BLaER1 (cell line): ENCODE results near the gene UNC13C.

ENCODE experiments used
- H3K27ac ChIP-seq: shearing (Covaris generic); formaldehyde crosslinking; 2 replicates; pipeline ENCODE4 v1.8.1; 2022
- H3K27me3 ChIP-seq: shearing (Covaris generic); formaldehyde crosslinking; 2 replicates; pipeline ENCODE4 v1.8.1; 2022
- H3K36me3 ChIP-seq: shearing (Covaris generic); formaldehyde crosslinking; 2 replicates; pipeline ENCODE4 v1.8.1; 2022
- H3K4me1 ChIP-seq: shearing (Covaris generic); formaldehyde crosslinking; 2 replicates; pipeline ENCODE4 v1.8.1; 2022
- H3K4me2 ChIP-seq: shearing (Covaris generic); formaldehyde crosslinking; 2 replicates; pipeline ENCODE4 v1.8.1; 2022
- H3K4me3 ChIP-seq: shearing (Covaris generic); formaldehyde crosslinking; 2 replicates; pipeline ENCODE4 v1.8.1; 2022
- H3K9ac ChIP-seq: shearing (Covaris generic); formaldehyde crosslinking; 2 replicates; pipeline ENCODE4 v1.8.1; 2022
- H3K9me3 ChIP-seq: shearing (Covaris generic); formaldehyde crosslinking; 2 replicates; pipeline ENCODE4 v1.8.1; 2022
- H4K20me1 ChIP-seq: shearing (Covaris generic); formaldehyde crosslinking; 2 replicates; pipeline ENCODE4 v1.8.1; 2022
- Cebpa-rat ChIP-seq: shearing (Covaris generic); IDR thresholded peaks from 2 replicates; pipeline ENCODE4 v1.8.1; 2022

Gene UNC13C

GRCh38 chr15:54528021-54528420 is 549.8 kb downstream of the UNC13C start:
- Histone ChIP-seq H3K9me3 (no peaks in the 10 kb centered on the region), H3K36me3 (no peaks in the 10 kb centered on the region), H3K9ac (no peak overlapping the region), H3K4me3 (no peak overlapping the region), H3K27me3 (no peaks in the 10 kb centered on the region), H3K4me2 (no peak overlapping the region), H3K4me1 (no peaks in the 10 kb centered on the region), H3K27ac (no peak overlapping the region), H4K20me1 (no peaks in the 10 kb centered on the region)
- TF ChIP-seq Cebpa-rat = no peak

DNA sequence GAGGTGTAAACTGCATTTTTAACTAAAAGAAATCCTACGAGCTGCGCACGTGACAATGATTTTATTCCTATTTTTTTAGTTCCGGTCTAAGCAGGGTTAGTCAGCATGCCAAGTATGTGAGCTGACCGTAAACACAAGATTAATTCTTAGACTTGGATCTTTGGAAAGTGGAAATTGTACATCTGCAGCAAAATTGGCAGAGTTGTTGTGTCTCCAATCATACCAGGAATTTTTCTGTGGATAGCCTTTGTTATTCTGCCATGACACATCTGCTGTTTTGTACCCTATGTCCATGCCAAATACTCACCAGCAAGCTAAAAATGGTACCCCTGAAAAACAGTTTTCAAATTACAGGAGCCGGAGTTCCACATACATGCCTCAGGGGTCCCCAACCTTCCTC is 562.5 kb downstream of the UNC13C start:
- Histone ChIP-seq H3K27ac (no peak overlapping the region), H3K9ac (no peak overlapping the region), H3K4me2 (no peak overlapping the region), H3K27me3 (no peaks in the 10 kb centered on the region), H3K36me3 (no peaks in the 10 kb centered on the region), H4K20me1 (no peaks in the 10 kb centered on the region), H3K4me1 (no peaks in the 10 kb centered on the region), H3K4me3 (no peak overlapping the region), H3K9me3 (peaks cover 14% of the 10 kb centered on the region)
- TF ChIP-seq Cebpa-rat = no peak

DNA sequence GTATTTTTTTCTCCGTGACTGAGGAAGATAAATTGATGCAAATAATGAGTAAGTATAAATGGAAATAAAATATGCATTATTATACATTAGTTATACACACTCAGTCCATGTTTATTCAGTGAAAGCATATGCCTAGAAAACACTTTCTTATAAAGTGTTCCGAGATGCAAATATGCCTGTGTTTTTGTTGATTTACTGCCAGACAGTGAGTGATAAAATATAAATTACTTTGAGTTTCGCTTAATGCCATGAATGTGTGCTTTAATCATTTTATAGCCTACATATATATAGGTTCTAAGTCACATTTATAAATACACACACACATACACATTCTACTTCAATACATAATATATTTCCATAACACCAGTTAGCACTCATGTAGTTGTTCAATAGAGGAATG is 569.2 kb downstream of the UNC13C start:
- Histone ChIP-seq H3K4me3 (no peak overlapping the region), H3K27me3 (no peaks in the 10 kb centered on the region)
- no peak for TF ChIP-seq Cebpa-rat

GRCh38 chr15:54550954-54551353 is 572.7 kb downstream of the UNC13C start:
- Histone ChIP-seq H3K4me2 (no peak overlapping the region), H3K9ac (no peak overlapping the region), H4K20me1 (no peaks in the 10 kb centered on the region), H3K4me3 (no peak overlapping the region), H3K4me1 (peaks cover 4% of the 10 kb centered on the region; the same call in 1 of the 2 replicates), H3K27me3 (no peaks in the 10 kb centered on the region), H3K36me3 (no peaks in the 10 kb centered on the region), H3K9me3 (no peaks in the 10 kb centered on the region), H3K27ac (no peak overlapping the region)
- no peak for TF ChIP-seq Cebpa-rat

More for the DNA sequence above, 569.2 kb downstream of the UNC13C start:
- Histone ChIP-seq H4K20me1 (no peaks in the 10 kb centered on the region), H3K36me3 (no peaks in the 10 kb centered on the region), H3K27ac (no peak overlapping the region), H3K9me3 (no peaks in the 10 kb centered on the region), H3K9ac (no peak overlapping the region), H3K4me2 (no peak overlapping the region), H3K4me1 (peaks cover 4% of the 10 kb centered on the region; the same call in 1 of the 2 replicates)

- H3K27me3 ChIP-seq = no peaks in the 10 kb centered on the region
- H3K4me3 ChIP-seq = no peak overlapping the region
- no peak overlapping the region for H3K4me2 ChIP-seq
- H3K9me3 ChIP-seq = no peaks in the 10 kb centered on the region
- H4K20me1 ChIP-seq = no peaks in the 10 kb centered on the region
- no peak overlapping the region for H3K9ac ChIP-seq
- H3K27ac ChIP-seq = no peak overlapping the region
- no peaks in the 10 kb centered on the region for H3K4me1 ChIP-seq
- TF ChIP-seq Cebpa-rat = no peak
- H3K36me3 ChIP-seq = no peaks in the 10 kb centered on the region
These were observed 578.0 kb downstream of the UNC13C start for GRCh38 chr15:54556231-54556630.

GRCh38 chr15:54559405-54560069 is 581.3 kb downstream of the UNC13C start:
- Histone ChIP-seq H3K36me3 (no peaks in the 10 kb centered on the region), H3K4me1 (no peaks in the 10 kb centered on the region)

DNA sequence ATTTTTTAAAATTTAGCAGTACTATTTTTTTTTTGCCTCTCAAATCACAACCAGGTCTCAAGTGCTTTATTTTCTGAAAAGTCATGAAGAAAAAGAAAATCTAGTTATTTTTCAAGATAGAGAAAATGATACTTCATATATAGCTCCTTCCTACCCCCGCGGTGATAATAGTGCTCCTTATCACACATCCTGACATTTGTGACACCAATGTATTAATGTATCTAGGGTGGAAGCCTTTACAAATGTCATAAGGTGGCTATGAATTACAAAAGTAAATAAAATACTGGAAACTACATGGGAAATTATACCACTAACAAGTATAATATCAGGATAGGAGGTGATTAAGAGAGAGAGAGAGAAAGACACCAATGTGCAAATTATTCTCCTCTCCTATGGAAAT is 582.2 kb downstream of the UNC13C start:
- no peak overlapping the region for H3K4me3 ChIP-seq
- H3K4me2 ChIP-seq = no peak overlapping the region
- no peak overlapping the region for H3K9ac ChIP-seq
- no peak overlapping the region for H3K27ac ChIP-seq
- no peaks in the 10 kb centered on the region for H3K9me3 ChIP-seq
- no peaks in the 10 kb centered on the region for H4K20me1 ChIP-seq
- no peaks in the 10 kb centered on the region for H3K36me3 ChIP-seq
- TF ChIP-seq Cebpa-rat = no peak
- no peaks in the 10 kb centered on the region for H3K4me1 ChIP-seq
- H3K27me3 ChIP-seq = no peaks in the 10 kb centered on the region

More at GRCh38 chr15:54559405-54560069, 581.3 kb downstream of the UNC13C start:
- Histone ChIP-seq H3K27me3 (no peaks in the 10 kb centered on the region), H3K9ac (no peak overlapping the region), H3K4me2 (no peak overlapping the region), H4K20me1 (no peaks in the 10 kb centered on the region), H3K27ac (no peak overlapping the region), H3K4me3 (no peak overlapping the region), H3K9me3 (no peaks in the 10 kb centered on the region)
- TF ChIP-seq Cebpa-rat = no peak

- H3K9ac ChIP-seq = no peak overlapping the region
- H3K4me1 ChIP-seq = no peaks in the 10 kb centered on the region
- H3K9me3 ChIP-seq = no peaks in the 10 kb centered on the region
- TF ChIP-seq Cebpa-rat = no peak
- no peak overlapping the region for H3K27ac ChIP-seq
- no peak overlapping the region for H3K4me3 ChIP-seq
- H3K27me3 ChIP-seq = no peaks in the 10 kb centered on the region
- H3K36me3 ChIP-seq = no peaks in the 10 kb centered on the region
- H4K20me1 ChIP-seq = no peaks in the 10 kb centered on the region
- H3K4me2 ChIP-seq = no peak overlapping the region
These were observed 585.9 kb downstream of the UNC13C start for GRCh38 chr15:54564166-54564565.

DNA sequence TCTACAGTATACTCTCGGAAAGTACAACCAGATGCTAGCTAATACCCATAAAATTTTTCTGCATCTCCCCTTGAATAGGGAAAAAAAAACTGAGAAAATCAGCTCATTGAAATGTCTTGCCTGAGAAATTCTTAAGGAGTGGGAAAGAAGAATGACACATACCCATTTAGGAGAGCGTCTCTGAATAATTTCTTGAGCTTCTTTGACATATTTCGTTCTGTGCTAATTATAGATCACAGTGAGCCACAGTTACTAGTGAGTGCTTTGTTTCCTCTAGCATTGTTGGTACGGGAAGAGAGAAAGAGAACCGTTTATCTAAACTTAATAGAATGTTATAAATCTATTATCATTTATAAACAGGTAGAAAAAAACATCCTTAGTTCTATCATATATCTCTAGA is 588.4 kb downstream of the UNC13C start:
- Histone ChIP-seq H3K27me3 (no peaks in the 10 kb centered on the region), H3K4me1 (peaks cover 3% of the 10 kb centered on the region; the same call in 1 of the 2 replicates), H3K9me3 (no peaks in the 10 kb centered on the region), H3K4me2 (no peak overlapping the region), H3K4me3 (no peak overlapping the region), H3K36me3 (no peaks in the 10 kb centered on the region), H3K9ac (no peak overlapping the region), H4K20me1 (no peaks in the 10 kb centered on the region), H3K27ac (no peak overlapping the region)
- TF ChIP-seq Cebpa-rat = no peak

DNA sequence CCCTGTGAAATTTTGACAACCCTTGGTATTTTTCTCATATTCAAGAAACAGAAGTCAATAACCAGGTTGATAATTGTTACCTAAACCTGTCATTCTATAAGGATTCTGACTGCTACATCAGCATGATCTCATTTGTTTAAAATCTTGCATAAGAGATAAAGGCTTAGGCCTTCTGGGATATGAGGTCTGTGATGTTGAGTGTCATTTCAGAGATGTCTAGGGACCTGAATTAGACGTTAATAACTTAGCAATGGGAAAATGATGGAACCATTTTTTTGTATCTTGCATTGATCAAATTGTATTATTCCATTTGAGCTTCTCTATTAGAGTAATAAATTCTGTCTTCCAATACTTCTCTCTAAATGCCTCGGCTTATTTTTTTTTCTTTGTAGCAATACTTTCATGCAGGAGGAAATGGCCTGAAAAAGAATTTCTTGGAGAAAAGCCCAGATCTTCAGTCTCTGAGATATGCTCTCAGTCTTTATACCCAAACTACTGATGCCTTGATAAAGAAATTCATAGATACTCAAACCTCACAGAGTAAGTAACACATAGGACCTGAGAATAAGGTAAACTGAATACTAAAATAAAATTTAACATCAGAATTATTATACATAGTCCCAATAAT is 589.3 kb downstream of the UNC13C start:
- Histone ChIP-seq H3K27me3 (no peaks in the 10 kb centered on the region), H3K4me2 (no peak overlapping the region), H3K27ac (no peak overlapping the region), H3K9me3 (no peaks in the 10 kb centered on the region), H4K20me1 (no peaks in the 10 kb centered on the region), H3K9ac (no peak overlapping the region), H3K4me3 (no peak overlapping the region), H3K4me1 (peaks cover 7% of the 10 kb centered on the region; the same call in 1 of the 2 replicates), H3K36me3 (no peaks in the 10 kb centered on the region)
- no peak for TF ChIP-seq Cebpa-rat
